LNCaP clone FGC (cell line): Measurements from ENCODE around the gene C10orf88.
"Not testable (repeated sequence)": the region's sequence is repeated elsewhere in the genome, so short reads cannot be mapped to it uniquely, and the experiment has no call there.

ENCODE experiments used
- DNase-seq: peaks from one replicate; pipeline ENCODE4 v3.0.0-alpha.2; 2011; ENCODE audit warnings: low read depth
- H3K4me3 ChIP-seq: 2 replicates; pipeline ENCODE4 v1.5.1; 2011; ENCODE audit warnings: mild to moderate bottlenecking, low read depth, low read length, control low read depth
- CTCF ChIP-seq: IDR thresholded peaks from 2 replicates; pipeline ENCODE4 v1.5.1; 2012; ENCODE audit warnings: mild to moderate bottlenecking; ENCODE audit not compliant: control insufficient read depth, insufficient read depth; ENCODE audit errors: extremely low read depth

C10orf88 gene

GRCh38 chr10:122939133-122939855 is 14.7 kb downstream of the C10orf88 start:
- TF ChIP-seq CTCF, result no peak
- DNase-seq, result no peak
- H3K4me3 ChIP-seq, result no peak overlapping the region

- TF ChIP-seq CTCF, result no peak
- DNase-seq, result no peak
Measured at GRCh38 chr10:122931088-122931906, 22.7 kb downstream of the C10orf88 start.

DNA sequence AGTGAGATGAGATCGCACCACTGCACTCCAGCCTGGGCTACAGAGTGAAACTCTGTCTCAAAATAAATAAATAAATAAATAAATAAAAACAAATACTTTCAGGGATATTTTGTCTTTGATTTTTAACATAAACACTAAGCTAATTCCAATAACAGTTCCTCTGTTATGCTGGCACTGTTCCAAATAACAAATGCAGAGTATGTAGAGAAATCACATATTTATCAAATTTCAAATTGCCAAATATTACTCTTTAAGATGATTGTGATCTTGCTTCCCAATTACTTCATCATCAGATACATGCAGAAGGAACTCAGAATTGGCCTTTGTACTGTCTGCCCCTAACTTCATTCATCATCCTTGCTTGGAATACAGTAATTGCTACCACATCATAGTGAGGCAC is 23.9 kb downstream of the C10orf88 start:
- H3K4me3 ChIP-seq, result no peak overlapping the region
- TF ChIP-seq CTCF, result no peak
- no peak for DNase-seq

More at GRCh38 chr10:122931088-122931906, 22.7 kb downstream of the C10orf88 start:
- H3K4me3 ChIP-seq, result no peak overlapping the region

DNA sequence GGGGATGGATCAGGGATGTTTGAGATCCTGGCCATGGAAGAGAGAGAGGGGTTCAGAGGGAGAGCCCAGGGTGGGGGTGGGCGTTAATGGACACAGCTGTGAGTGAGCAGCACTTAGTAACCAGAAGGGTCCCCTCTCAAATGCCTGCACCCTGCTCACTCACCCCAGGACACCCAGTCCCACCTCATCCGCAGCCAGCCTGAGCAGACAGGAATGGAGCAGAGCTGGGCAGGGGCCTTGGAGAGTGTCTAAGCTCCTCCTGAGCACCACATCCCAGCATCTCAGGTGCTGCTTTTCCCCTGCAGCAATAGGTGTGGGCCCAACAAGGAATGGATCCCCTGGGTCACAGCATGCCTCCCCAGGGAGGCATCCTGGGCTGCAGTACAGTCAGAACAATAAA is 38.3 kb downstream of the C10orf88 start:
- no peak overlapping the region for H3K4me3 ChIP-seq
- TF ChIP-seq CTCF, result no peak
- no peak for DNase-seq

DNA sequence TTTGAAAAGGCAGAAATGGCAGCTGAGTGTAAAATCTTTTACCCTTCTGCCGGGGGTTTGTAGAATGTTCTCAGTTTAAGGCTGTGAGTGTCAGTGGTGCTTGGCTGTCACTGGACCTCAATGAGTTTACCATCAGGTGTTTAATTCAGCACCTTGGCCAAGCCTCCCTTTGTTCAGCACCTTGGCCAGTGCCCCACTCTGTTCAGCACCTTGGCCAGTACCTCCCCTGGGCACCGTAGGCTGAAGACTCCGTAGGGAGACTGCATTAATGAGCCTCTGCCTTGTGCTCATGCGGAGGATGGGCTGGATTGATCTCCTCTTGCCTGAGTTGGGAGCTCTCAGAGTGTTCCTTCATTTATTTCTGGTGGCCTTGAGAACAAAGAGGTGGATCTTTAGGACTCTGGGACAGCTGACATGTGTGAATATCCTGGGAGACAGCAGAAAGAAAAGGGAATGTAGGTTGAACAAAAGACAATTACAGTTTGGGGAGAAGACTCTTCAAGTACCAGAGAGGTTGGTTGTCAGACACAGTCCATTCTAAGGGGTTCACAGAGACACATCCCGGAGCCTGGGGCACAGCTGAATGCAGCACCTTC is 42.0 kb downstream of the C10orf88 start:
- H3K4me3 ChIP-seq, result no peak overlapping the region
- no peak for TF ChIP-seq CTCF
- DNase-seq, result no peak

GRCh38 chr10:122910310-122910709 is 43.7 kb downstream of the C10orf88 start, which contains the start of gene FAM24A:
Gene FAM24A (plus strand): TSS chr10:122910610. CDS start chr10:122911635, 1,025 bp downstream.
- H3K4me3 ChIP-seq, result no peak within 1 kb of the TSS
- TF ChIP-seq CTCF, result no peak
- no peak for DNase-seq

DNA sequence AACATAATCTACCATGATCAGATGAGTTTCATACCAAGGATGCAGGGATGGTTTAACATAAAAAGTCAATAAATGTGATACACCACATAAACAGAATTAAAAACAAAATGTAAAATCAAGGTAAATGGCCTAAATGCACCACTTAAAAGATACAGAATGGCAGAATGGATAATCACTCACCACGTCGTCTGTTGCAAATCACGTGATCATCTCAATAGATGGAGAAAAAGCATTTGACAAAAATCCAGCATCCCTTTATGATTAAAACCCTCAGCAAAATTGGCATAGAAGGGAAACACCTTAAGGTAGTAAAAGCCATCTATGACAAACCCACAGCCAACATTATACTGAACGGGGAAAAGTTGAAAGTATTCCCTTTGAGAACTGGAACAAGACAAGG is 50.2 kb downstream of the C10orf88 start:
- DNase-seq, H3K4me3 ChIP-seq: not testable (repeated sequence)
